ENCODE measurements around the gene CSF3R.

The CSF3R gene

DNA sequence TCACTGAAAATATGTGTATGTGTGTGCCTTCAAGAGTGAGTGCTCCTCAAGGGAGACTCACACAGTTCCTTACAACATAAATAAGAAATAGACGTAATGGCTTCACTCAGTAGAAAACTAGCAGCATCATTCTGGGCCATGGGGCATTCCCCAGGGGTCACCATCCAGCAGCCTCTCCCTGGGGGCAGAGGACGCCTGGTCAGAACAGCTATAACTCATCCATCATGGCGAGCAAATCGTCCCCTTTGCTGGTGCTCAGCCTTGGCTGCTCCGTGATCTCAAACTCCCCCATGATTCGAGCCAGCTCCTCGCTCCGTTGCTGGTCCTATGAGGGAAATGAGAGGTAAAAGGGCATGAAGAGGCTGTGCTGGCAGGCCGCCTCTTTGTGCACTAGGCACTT lies 64.8 kb downstream of the CSF3R start:
- H3K4me3 ChIP-seq (replicated peaks; ENCODE audit: insufficient read depth, low read length), result no peak overlapping the region
- no peak overlapping the region for H3K27ac ChIP-seq (replicated peaks)
- no peak for DNase-seq (ENCODE audit: low read depth in 1 of 2, low spot score in 1 of 2)
- TF ChIP-seq POLR2AphosphoS5 (IDR thresholded peaks at IDR 0.05; ENCODE audit: low read depth) (no peak), GABPA (IDR thresholded peaks at IDR 0.05; ENCODE audit: low read depth) (no peak), SPI1 (IDR thresholded peaks at IDR 0.05; ENCODE audit: borderline replicate concordance, low read depth) (no peak)
- TF ChIP-seq, protein P1, sequence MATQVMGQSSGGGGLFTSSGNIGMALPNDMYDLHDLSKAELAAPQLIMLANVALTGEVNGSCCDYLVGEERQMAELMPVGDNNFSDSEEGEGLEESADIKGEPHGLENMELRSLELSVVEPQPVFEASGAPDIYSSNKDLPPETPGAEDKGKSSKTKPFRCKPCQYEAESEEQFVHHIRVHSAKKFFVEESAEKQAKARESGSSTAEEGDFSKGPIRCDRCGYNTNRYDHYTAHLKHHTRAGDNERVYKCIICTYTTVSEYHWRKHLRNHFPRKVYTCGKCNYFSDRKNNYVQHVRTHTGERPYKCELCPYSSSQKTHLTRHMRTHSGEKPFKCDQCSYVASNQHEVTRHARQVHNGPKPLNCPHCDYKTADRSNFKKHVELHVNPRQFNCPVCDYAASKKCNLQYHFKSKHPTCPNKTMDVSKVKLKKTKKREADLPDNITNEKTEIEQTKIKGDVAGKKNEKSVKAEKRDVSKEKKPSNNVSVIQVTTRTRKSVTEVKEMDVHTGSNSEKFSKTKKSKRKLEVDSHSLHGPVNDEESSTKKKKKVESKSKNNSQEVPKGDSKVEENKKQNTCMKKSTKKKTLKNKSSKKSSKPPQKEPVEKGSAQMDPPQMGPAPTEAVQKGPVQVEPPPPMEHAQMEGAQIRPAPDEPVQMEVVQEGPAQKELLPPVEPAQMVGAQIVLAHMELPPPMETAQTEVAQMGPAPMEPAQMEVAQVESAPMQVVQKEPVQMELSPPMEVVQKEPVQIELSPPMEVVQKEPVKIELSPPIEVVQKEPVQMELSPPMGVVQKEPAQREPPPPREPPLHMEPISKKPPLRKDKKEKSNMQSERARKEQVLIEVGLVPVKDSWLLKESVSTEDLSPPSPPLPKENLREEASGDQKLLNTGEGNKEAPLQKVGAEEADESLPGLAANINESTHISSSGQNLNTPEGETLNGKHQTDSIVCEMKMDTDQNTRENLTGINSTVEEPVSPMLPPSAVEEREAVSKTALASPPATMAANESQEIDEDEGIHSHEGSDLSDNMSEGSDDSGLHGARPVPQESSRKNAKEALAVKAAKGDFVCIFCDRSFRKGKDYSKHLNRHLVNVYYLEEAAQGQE (IDR thresholded peaks at IDR 0.05; ENCODE audit: insufficient replicate concordance, low read depth), result no peak
- TF ChIP-seq, protein P2, sequence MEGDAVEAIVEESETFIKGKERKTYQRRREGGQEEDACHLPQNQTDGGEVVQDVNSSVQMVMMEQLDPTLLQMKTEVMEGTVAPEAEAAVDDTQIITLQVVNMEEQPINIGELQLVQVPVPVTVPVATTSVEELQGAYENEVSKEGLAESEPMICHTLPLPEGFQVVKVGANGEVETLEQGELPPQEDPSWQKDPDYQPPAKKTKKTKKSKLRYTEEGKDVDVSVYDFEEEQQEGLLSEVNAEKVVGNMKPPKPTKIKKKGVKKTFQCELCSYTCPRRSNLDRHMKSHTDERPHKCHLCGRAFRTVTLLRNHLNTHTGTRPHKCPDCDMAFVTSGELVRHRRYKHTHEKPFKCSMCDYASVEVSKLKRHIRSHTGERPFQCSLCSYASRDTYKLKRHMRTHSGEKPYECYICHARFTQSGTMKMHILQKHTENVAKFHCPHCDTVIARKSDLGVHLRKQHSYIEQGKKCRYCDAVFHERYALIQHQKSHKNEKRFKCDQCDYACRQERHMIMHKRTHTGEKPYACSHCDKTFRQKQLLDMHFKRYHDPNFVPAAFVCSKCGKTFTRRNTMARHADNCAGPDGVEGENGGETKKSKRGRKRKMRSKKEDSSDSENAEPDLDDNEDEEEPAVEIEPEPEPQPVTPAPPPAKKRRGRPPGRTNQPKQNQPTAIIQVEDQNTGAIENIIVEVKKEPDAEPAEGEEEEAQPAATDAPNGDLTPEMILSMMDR (IDR thresholded peaks at IDR 0.05; ENCODE audit: insufficient read depth, low read length), result no peak
- H3K27me3 ChIP-seq (ENCODE audit: insufficient read depth, poor library complexity, severe bottlenecking), result no peaks in the 10 kb centered on the region
